K562 (cell line): ENCODE results near the gene DNAJC12. TPM values are rescaled to one million over a fixed set of nuclear protein-coding genes. Genes with fewer than 3 reads are reported as not detected.

Experiments
- ATF7 ChIP-seq: fragments of 450-650 bp; IDR thresholded peaks from 2 replicates; pipeline ENCODE4 v1.7.1; 2014; ENCODE audit warnings: mild to moderate bottlenecking, moderate library complexity
- CBX5 ChIP-seq: IDR thresholded peaks from 2 replicates; pipeline ENCODE4 v1.6.1; 2014; ENCODE audit warnings: low read depth, borderline replicate concordance
- E2F3 ChIP-seq: fragments of 250-450 bp; sonication (Bioruptor Pico); IDR thresholded peaks from 2 replicates; pipeline ENCODE4 v1.4.0; 2020; ENCODE audit warnings: mild to moderate bottlenecking
- EGR1 ChIP-seq: fragments of 450-650 bp; conservative IDR thresholded peaks from 2 replicates; pipeline ENCODE4 v1.6.1; 2017; ENCODE audit warnings: mild to moderate bottlenecking
- ESRRA ChIP-seq: fragments of 450-650 bp; IDR thresholded peaks from 2 replicates; pipeline ENCODE4 v1.6.1; 2014; ENCODE audit warnings: low read depth, mild to moderate bottlenecking, moderate library complexity, borderline replicate concordance
- ESRRB ChIP-seq: fragments of 250-450 bp; sonication (Bioruptor Pico); IDR thresholded peaks from 2 replicates; pipeline ENCODE4 v1.5.0; 2020; ENCODE audit warnings: mild to moderate bottlenecking, moderate library complexity, borderline replicate concordance
- MAZ ChIP-seq, 2 experiments: fragments of 450-650 bp in 1 of 2; sonication (generic) in 1 of 2; formaldehyde crosslinking; IDR thresholded peaks in 1 of 2; conservative IDR thresholded peaks in 1 of 2; 2 replicates each; pipeline versions ENCODE4 v1.4.0 to v1.5.0; 2020; ENCODE audit warnings: mild to moderate bottlenecking in 1 of 2, missing genetic modification reagents in 1 of 2
- MCM7 ChIP-seq, 2 experiments: fragments of 450-650 bp; IDR thresholded peaks; 2 replicates each; pipeline ENCODE4 v1.6.1; 2016 to 2018
- MEF2A ChIP-seq: IDR thresholded peaks from 2 replicates; pipeline ENCODE4 v1.6.1; 2011; ENCODE audit warnings: low read depth, mild to moderate bottlenecking, low read length, moderate library complexity; ENCODE audit not compliant: control insufficient read depth
- NFRKB ChIP-seq: fragments of 450-650 bp; IDR thresholded peaks from 2 replicates; pipeline ENCODE4 v1.6.1; 2016; ENCODE audit warnings: low read depth
- NR2C1 ChIP-seq, 2 experiments: fragments of 450-650 bp; IDR thresholded peaks; 2 replicates each; pipeline ENCODE4 v1.6.1; 2017; ENCODE audit warnings: mild to moderate bottlenecking in 2 of 2, antibody characterized with exemption in 1 of 2, inconsistent platforms in 1 of 2, missing compliant biosample characterization in 1 of 2, missing genetic modification characterization in 1 of 2
- POLR2H ChIP-seq: IDR thresholded peaks from 2 replicates; pipeline ENCODE4 v1.6.1; 2016; ENCODE audit warnings: missing genetic modification characterization, low read depth, mild to moderate bottlenecking, control low read depth, missing compliant biosample characterization, moderate library complexity
- RFX5 ChIP-seq: IDR thresholded peaks from 2 replicates; pipeline ENCODE4 v1.6.1; 2011; ENCODE audit warnings: low read depth, mild to moderate bottlenecking, improper control_type of control experiment, low read length
- RHOXF2B ChIP-seq: fragments of 250-450 bp; sonication (Bioruptor Pico); conservative IDR thresholded peaks from 2 replicates; pipeline ENCODE4 v1.5.1; 2021
- TAF7 ChIP-seq: fragments of 450-650 bp; IDR thresholded peaks from 2 replicates; pipeline ENCODE4 v1.6.1; 2016; ENCODE audit warnings: missing genetic modification characterization, missing compliant biosample characterization
- ZNF197 ChIP-seq: fragments of 200-800 bp; sonication (Bioruptor generic); IDR thresholded peaks from 2 replicates; pipeline ENCODE4 v1.6.1; 2016; ENCODE audit warnings: low read depth, missing genetic modification characterization, missing compliant biosample characterization
- ZNF239 ChIP-seq: fragments of 250-450 bp; sonication (Bioruptor Pico); IDR thresholded peaks from 2 replicates; pipeline ENCODE4 v1.4.0; 2020; ENCODE audit warnings: mild to moderate bottlenecking
- ZNF282 ChIP-seq: sonication (generic); formaldehyde crosslinking; IDR thresholded peaks from 2 replicates; pipeline ENCODE4 v1.8.1; 2023; ENCODE audit warnings: missing genetic modification reagents
- ZNF644 ChIP-seq: fragments of 200-800 bp; sonication (Bioruptor generic); IDR thresholded peaks from 2 replicates; pipeline ENCODE4 v1.6.1; 2016; ENCODE audit warnings: low read depth, missing genetic modification characterization, missing compliant biosample characterization
- polyA plus RNA-seq, 8 experiments: library from polyadenylated mRNA; depleted of rRNA in 4 of 8; stranded (reverse) in 5 of 8; unstranded in 3 of 8; fragments of >200 nt; fragmentation: Nextera tagmentation in 2 of 8; fragmentation: Illumina TruSeq in 1 of 8; extraction: Ambion mirVana in 2 of 8; extraction: Trizol in 1 of 8; gene quantifications; 2 replicates each; pipeline versions ENCODE4 v1.2.1 to v1.2.3, GENCODE V29; 2011 to 2014; ENCODE audit warnings: inconsistent platforms in 1 of 8, missing spikeins in 1 of 8
- total RNA-seq, 7 experiments: library from RNA; depleted of rRNA in 6 of 7; stranded (reverse); fragments of >200 nt in 6 of 7; fragmentation: Illumina TruSeq in 2 of 7; extraction: Trizol in 2 of 7; gene quantifications; 2 replicates each; pipeline versions ENCODE4 v1.2.1 to v1.2.3, GENCODE V29; 2011 to 2021; ENCODE audit warnings: low replicate concordance in 1 of 7
- TF ChIP-seq, protein P1 (sequence below): fragments of 250-450 bp; sonication (Bioruptor Pico); IDR thresholded peaks from 2 replicates; pipeline ENCODE4 v1.8.0; 2021; ENCODE audit warnings: moderate library complexity, mild to moderate bottlenecking, inconsistent platforms
- TF ChIP-seq, protein P2 (sequence below): sonication (generic); formaldehyde crosslinking; IDR thresholded peaks from 2 replicates; pipeline ENCODE4 v1.9.0; 2022; ENCODE audit warnings: mild to moderate bottlenecking, missing genetic modification reagents
- TF ChIP-seq, protein P3 (sequence below): fragments of 250-450 bp; sonication (Bioruptor Pico); IDR thresholded peaks from 2 replicates; pipeline ENCODE4 v1.4.0; 2020; ENCODE audit warnings: borderline replicate concordance
- TF ChIP-seq, protein P4 (sequence below): sonication (generic); formaldehyde crosslinking; IDR thresholded peaks from 2 replicates; pipeline ENCODE4 v1.4.0; 2020; ENCODE audit warnings: mild to moderate bottlenecking, missing genetic modification reagents
- TF ChIP-seq, protein P5 (sequence below): fragments of 450-650 bp; IDR thresholded peaks from one replicate; pipeline ENCODE4 v1.6.1; 2018; ENCODE audit warnings: mild to moderate bottlenecking, moderate library complexity; ENCODE audit not compliant: partially characterized antibody

DNAJC12 gene
- total and polyA plus RNA-seq, 9 of the 15 experiments (the other 6 are each of a cell fraction or from before 2014, with no cell fraction given): 7.4 to 95.9 (median 68.5) TPM

DNA sequence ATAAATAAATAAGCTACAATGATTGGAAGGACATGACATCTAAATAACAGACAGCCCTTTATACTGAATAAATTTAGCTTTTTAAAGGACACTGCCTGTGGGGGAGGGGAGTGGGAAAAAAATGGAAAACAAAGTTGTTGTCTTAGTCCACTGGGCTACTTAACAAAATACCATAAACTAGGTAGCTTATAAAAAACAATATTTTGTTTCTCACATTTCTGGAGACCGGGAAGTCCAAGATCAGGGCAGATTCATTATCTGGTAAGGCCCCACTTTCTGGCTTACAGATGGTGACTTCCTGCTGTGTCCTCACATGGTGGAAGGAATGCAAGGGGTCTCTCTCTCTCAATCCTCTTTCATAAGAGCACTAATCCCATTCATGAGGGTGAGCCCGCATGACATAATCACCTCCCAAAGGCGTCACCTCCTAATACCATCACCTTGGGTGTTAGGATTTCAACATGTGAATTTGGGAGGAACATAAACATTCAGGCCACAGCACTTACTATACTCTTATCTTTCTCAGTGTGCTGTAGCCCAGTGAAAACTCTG is 43.0 kb downstream of the DNAJC12 start (continued):
- TF ChIP-seq, protein P1, sequence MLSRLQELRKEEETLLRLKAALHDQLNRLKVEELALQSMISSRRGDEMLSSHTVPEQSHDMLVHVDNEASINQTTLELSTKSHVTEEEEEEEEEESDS (CRISPR knock-in tag): no peak
- TF ChIP-seq EGR1: no peak
- no peak for TF ChIP-seq RHOXF2B (CRISPR knock-in tag)
- TF ChIP-seq, protein P2, sequence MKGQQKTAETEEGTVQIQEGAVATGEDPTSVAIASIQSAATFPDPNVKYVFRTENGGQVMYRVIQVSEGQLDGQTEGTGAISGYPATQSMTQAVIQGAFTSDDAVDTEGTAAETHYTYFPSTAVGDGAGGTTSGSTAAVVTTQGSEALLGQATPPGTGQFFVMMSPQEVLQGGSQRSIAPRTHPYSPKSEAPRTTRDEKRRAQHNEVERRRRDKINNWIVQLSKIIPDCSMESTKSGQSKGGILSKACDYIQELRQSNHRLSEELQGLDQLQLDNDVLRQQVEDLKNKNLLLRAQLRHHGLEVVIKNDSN (CRISPR knock-in tag): no peak
- no peak for TF ChIP-seq CBX5
- TF ChIP-seq ZNF282 (CRISPR knock-in tag): no peak
- TF ChIP-seq, protein P3, sequence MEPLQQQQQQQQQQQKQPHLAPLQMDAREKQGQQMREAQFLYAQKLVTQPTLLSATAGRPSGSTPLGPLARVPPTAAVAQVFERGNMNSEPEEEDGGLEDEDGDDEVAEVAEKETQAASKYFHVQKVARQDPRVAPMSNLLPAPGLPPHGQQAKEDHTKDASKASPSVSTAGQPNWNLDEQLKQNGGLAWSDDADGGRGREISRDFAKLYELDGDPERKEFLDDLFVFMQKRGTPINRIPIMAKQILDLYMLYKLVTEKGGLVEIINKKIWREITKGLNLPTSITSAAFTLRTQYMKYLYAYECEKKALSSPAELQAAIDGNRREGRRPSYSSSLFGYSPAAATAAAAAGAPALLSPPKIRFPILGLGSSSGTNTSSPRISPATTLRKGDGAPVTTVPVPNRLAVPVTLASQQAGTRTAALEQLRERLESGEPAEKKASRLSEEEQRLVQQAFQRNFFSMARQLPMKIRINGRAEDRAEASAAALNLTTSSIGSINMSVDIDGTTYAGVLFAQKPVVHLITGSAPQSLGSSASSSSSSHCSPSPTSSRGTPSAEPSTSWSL (CRISPR knock-in tag): no peak
- no peak for TF ChIP-seq ZNF239 (CRISPR knock-in tag)
- no peak for TF ChIP-seq E2F3 (CRISPR knock-in tag)
- TF ChIP-seq, protein P4, sequence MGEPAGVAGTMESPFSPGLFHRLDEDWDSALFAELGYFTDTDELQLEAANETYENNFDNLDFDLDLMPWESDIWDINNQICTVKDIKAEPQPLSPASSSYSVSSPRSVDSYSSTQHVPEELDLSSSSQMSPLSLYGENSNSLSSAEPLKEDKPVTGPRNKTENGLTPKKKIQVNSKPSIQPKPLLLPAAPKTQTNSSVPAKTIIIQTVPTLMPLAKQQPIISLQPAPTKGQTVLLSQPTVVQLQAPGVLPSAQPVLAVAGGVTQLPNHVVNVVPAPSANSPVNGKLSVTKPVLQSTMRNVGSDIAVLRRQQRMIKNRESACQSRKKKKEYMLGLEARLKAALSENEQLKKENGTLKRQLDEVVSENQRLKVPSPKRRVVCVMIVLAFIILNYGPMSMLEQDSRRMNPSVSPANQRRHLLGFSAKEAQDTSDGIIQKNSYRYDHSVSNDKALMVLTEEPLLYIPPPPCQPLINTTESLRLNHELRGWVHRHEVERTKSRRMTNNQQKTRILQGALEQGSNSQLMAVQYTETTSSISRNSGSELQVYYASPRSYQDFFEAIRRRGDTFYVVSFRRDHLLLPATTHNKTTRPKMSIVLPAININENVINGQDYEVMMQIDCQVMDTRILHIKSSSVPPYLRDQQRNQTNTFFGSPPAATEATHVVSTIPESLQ: no peak
- TF ChIP-seq ZNF644 (tag): no peak
- TF ChIP-seq ZNF197: 0 out of 2 replicates have a peak, but pooled peaks have one; percentile 27
- TF ChIP-seq MEF2A: no peak
- 0 out of 2 replicates have a peak, but pooled peaks have one; percentile 16 for TF ChIP-seq NR2C1 (IDR thresholded peaks at IDR 0.05)
- TF ChIP-seq NR2C1 (tag; IDR thresholded peaks at IDR 0.05): 0 out of 2 replicates have a peak, but pooled peaks have one; percentile 30
- TF ChIP-seq, protein P5, sequence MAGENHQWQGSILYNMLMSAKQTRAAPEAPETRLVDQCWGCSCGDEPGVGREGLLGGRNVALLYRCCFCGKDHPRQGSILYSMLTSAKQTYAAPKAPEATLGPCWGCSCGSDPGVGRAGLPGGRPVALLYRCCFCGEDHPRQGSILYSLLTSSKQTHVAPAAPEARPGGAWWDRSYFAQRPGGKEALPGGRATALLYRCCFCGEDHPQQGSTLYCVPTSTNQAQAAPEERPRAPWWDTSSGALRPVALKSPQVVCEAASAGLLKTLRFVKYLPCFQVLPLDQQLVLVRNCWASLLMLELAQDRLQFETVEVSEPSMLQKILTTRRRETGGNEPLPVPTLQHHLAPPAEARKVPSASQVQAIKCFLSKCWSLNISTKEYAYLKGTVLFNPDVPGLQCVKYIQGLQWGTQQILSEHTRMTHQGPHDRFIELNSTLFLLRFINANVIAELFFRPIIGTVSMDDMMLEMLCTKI: no peak
- 0 out of 2 replicates have a peak, but pooled peaks have one; percentile 16 for TF ChIP-seq POLR2H (tag)
- TF ChIP-seq ATF7: peak; percentile 60
- no peak for TF ChIP-seq ESRRB (CRISPR knock-in tag)
- no peak for TF ChIP-seq TAF7 (tag)
- TF ChIP-seq RFX5: no peak
- no peak for TF ChIP-seq NFRKB
- 0 out of 2 replicates have a peak, but pooled peaks have one; percentile 10 for TF ChIP-seq ESRRA
- no peak for TF ChIP-seq MCM7 (IDR thresholded peaks at IDR 0.05)
- 0 out of 4 replicates have a peak, but pooled peaks of 1 of the 2 experiments have one; percentile 14 for TF ChIP-seq MAZ (CRISPR knock-in tag; conservative IDR thresholded peaks at IDR 0.05 in 1 of 2, IDR thresholded peaks at IDR 0.05 in 1 of 2)
